HG02678 (cell line): Measurements from ENCODE around the gene PLA2R1.
"Not testable (repeated sequence)": the region's sequence is repeated elsewhere in the genome, so short reads cannot be mapped to it uniquely, and the experiment has no call there.

Experiments
- ATAC-seq: cut with Tn5 transposase; IDR thresholded peaks from one replicate; pipeline ENCODE4 v1.9.1; 2021; ENCODE audit warnings: mild to moderate bottlenecking, moderate library complexity; ENCODE audit not compliant: unreplicated experiment

PLA2R1 gene

GRCh38 chr2:159984034-159984433 lies 78.4 kb downstream of the PLA2R1 start:
- ATAC-seq = no peak

GRCh38 chr2:159982842-159983785 lies 79.3 kb downstream of the PLA2R1 start:
- no peak for ATAC-seq

GRCh38 chr2:159982270-159982669 lies 80.1 kb downstream of the PLA2R1 start:
- no peak for ATAC-seq

GRCh38 chr2:159976527-159977160 lies 85.8 kb downstream of the PLA2R1 start:
- ATAC-seq = no peak

GRCh38 chr2:159973325-159973724 lies 89.1 kb downstream of the PLA2R1 start:
- no peak for ATAC-seq

- no peak for ATAC-seq
Measured at GRCh38 chr2:159971365-159972152, 90.9 kb downstream of the PLA2R1 start.

- ATAC-seq = not testable (repeated sequence)
Measured at GRCh38 chr2:159970548-159970947, 91.9 kb downstream of the PLA2R1 start.

GRCh38 chr2:159968279-159968900 lies 94.0 kb downstream of the PLA2R1 start:
- peak; percentile 49 for ATAC-seq

GRCh38 chr2:159963700-159964099 lies 98.7 kb downstream of the PLA2R1 start:
- peak; percentile 82 for ATAC-seq

GRCh38 chr2:159962513-159962912 lies 99.9 kb downstream of the PLA2R1 start:
- ATAC-seq = not testable (repeated sequence)

- ATAC-seq = no peak
Measured at GRCh38 chr2:159961451-159961850, 101.0 kb downstream of the PLA2R1 start.

- no peak for ATAC-seq
Measured at GRCh38 chr2:159961037-159961436, 101.4 kb downstream of the PLA2R1 start.

- ATAC-seq = peak; percentile 57
Measured at GRCh38 chr2:159960414-159960813, 102.0 kb downstream of the PLA2R1 start.

GRCh38 chr2:159959136-159959535 lies 103.3 kb downstream of the PLA2R1 start:
- ATAC-seq = no peak

GRCh38 chr2:159953136-159953823 lies 109.1 kb downstream of the PLA2R1 start:
- no peak for ATAC-seq

GRCh38 chr2:159946326-159946999 lies 116.0 kb downstream of the PLA2R1 start:
- ATAC-seq = no peak

GRCh38 chr2:159944874-159945273 lies 117.5 kb downstream of the PLA2R1 start:
- ATAC-seq = no peak

- ATAC-seq = no peak
Measured at GRCh38 chr2:159942146-159942545, 120.3 kb downstream of the PLA2R1 start.

GRCh38 chr2:159941729-159942128 lies 120.7 kb downstream of the PLA2R1 start:
- ATAC-seq = no peak

- ATAC-seq = peak; percentile 92
Measured at GRCh38 chr2:159939946-159940345, 122.5 kb downstream of the PLA2R1 start.
